Retinal pigment epithelial cell (primary cell): ENCODE results near the gene KRT35.

Experiments used
- DNase-seq: peaks from one replicate; pipeline ENCODE4 v3.0.0-alpha.2; 2010; ENCODE audit warnings: low read depth
- H3K4me3 ChIP-seq: 2 replicates; pipeline ENCODE4 v1.5.1; 2011; ENCODE audit warnings: mild to moderate bottlenecking, low read length, control low read depth, moderate library complexity
- CTCF ChIP-seq: conservative IDR thresholded peaks from 2 replicates; pipeline ENCODE4 v1.5.1; 2011; ENCODE audit warnings: low read depth, low read length, control low read depth, inconsistent platforms

The KRT35 gene

GRCh38 chr17:41511716-41512115, 30.8 kb upstream of the KRT35 start:
- H3K4me3 ChIP-seq: no peak overlapping the region
- DNase-seq: no peak
- TF ChIP-seq CTCF: no peak

GRCh38 chr17:41511116-41511515, 30.2 kb upstream of the KRT35 start:
- no peak overlapping the region for H3K4me3 ChIP-seq
- no peak for TF ChIP-seq CTCF
- DNase-seq: no peak

GRCh38 chr17:41510251-41511065, 29.5 kb upstream of the KRT35 start:
- no peak for TF ChIP-seq CTCF
- no peak overlapping the region for H3K4me3 ChIP-seq
- DNase-seq: no peak

GRCh38 chr17:41507315-41507880, 26.4 kb upstream of the KRT35 start:
- no peak overlapping the region for H3K4me3 ChIP-seq
- TF ChIP-seq CTCF: no peak
- no peak for DNase-seq

GRCh38 chr17:41505809-41506767, 25.1 kb upstream of the KRT35 start:
- no peak for DNase-seq
- H3K4me3 ChIP-seq: no peak overlapping the region
- no peak for TF ChIP-seq CTCF

- TF ChIP-seq CTCF: no peak
- DNase-seq: no peak
- no peak within 1 kb of the TSS for H3K4me3 ChIP-seq
Observed at GRCh38 chr17:41505007-41505808, 24.3 kb upstream of the KRT35 start, which contains the start of gene KRT13. TSS of gene KRT13 (minus strand) at chr17:41505612. CDS start at chr17:41505550, 62 bp downstream.
